Measurements from ENCODE around the gene MANSC4.
"Not testable (repeated sequence)": the region's sequence is repeated elsewhere in the genome, so short reads cannot be mapped to it uniquely, and the experiment has no call there.

Gene MANSC4

DNA sequence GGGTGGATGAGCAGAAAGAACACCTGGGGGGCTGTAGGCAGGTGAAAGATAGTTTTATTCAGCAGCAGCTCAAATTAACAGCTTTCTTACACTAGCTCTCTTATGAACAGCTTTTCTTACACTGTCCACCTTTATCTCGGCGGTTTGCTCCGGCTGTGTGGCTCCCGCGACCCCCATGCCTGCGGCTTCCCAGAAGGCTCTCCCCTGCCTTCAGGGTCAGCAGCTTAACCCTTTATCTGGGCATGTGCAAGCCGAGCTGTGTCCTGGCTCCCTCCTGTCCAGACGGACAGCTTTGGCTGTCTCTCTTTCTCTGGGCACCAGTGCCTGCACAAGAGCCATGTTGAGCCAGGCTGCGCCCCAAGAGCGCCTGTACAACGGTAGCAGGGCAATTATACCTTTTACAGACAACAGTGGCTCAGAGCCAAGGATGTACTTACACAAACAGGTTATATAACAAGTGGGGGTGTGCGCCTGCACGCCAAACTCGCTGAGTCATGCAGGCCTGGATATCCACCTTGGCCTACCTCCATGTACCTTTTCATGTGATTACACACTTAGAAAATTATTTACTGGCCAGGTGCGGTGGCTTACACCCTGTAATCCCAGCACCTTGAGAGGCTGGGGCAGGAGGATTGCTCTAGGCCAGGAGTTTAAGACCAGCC, 28.5 kb downstream of the MANSC4 start:
- DNase-seq (ENCODE audit: low read depth, low spot score): no peak

DNA sequence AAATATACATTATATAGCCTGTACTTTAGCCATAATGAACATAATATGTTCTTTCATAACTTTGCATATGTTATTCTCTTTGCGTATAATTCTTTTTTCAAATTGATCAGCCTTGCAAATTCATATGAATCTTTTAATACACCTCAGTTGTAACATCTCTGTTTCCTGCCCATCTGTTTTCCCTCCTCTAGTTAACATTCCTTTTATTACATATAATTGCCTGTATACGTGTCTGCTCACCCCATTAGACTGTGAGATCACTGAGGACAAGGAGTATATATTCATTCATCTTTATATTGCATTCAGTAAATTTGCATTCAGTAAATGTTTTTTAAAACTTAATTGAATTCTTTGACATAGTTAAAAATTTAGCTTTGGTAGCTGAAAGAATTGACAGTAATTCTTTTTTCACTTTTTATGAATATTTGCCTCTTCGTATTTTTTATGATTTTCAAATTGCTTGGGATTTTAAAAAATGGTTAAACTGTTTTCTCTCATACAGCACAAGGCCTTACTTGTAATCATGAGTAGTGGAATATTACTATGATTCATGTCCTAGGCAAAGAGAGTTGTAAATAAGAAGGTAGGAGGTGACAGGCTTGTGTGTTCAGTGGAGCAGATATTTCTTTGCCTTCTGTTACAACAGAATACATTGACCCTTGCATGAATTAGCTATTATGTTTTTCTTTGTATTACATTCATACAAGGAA, 32.8 kb downstream of the MANSC4 start:
- no peak for DNase-seq (ENCODE audit: low read depth, low spot score)

DNA sequence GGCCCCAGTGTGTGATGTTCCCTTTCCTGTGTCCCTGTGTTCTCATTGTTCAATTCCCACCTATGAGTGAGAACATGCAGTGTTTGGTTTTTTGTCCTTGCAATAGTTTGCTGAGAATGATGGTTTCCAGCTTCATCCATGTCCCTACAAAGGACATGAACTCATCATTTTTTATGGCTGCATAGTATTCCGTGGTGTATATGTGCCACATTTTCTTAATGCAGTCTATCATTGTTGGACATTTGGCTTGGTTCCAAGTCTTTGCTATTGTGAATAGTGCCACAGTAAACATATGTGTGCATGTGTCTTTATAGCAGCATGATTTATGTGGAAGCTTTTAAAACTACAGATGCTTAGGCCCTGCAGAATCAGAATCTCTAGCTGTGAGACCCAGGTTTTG, 34.3 kb downstream of the MANSC4 start:
- not testable (repeated sequence) for DNase-seq (ENCODE audit: low read depth, low spot score)

DNA sequence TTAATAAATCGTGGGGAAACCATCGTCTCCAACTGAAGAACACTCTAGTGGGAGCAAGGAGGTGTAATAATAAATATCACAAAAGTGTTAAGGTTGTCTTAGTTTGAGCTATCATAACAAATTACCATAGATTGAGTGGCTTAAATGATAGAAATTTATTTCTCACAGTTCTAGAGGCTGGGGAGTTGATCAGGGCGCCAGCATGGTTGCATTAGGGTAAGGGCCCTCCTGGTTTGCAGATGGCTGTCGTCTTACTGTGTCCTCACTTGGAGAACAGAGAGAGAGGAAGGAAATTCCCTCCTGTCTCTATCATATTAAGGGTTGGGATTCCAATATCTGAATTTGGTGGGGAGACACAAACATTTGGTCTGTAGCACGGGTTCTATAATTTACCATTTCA, 36.4 kb downstream of the MANSC4 start:
- no peak for DNase-seq (ENCODE audit: low read depth, low spot score)

DNA sequence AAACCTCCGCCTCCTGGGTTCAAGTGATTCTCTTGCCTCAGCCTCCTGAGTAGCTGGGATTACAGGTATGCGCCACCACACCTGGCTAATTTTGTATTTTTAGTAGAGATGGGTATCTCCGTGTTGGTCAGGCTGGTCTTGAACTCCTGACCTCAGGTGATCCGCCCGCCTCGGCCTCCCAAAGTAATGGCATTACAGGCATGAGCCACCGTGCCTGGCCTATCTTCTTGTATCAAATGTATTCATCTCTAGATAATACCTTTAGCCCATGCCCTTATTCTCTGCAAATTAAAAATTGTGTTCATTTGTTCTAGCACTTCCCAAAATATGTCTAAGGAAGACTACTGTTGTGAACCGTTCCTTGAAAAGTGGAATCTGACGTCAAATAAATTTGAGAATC, 45.7 kb downstream of the MANSC4 start:
- not testable (repeated sequence) for DNase-seq (ENCODE audit: low read depth, low spot score)

DNA sequence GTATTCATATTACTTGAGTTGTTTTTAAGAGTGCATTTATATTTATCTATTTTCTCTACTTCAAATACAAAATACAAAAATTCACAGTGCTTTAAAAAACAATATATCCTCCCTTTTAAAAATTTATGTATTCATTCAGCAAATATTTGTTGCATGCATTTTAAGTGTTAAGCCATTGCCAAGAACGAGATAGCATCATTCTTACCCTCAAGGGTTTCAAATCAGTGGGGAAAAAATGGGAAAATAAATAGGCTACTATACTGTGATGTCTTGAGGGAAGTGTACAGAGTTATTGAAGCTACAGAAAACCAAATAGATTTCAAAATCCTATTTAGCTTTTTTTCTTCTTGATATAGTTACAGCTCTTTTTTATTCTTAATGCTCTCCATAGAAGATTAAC, 46.2 kb downstream of the MANSC4 start:
- no peak for DNase-seq (ENCODE audit: low read depth, low spot score)

DNA sequence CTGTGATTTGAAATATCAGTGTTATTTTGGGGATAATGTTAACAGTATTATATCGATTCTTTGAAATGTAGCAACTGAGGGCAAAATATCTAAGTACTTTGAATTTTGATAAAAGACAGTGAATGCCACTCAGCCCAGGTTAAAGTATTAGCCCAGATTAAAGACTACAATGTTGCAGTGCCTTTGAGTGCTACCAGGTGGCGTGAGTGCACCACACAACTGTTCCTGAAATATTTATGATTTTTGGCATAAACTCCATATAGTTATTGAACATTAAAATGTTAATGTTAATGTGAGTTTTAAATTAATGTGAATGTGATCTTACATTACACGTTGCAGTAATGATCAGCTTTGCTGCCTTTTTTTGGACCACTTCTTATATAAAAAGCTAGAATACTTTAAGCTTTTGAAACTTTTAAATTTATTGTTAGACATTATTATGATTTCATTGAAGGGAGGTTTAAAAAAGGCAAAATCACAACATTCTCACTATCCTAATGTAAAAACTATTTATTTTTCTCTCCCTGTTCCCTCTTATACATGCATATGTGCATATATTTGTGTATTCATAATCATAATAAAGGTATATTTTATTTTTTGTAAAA, 46.9 kb downstream of the MANSC4 start:
- no peak for DNase-seq (ENCODE audit: low read depth, low spot score)

DNA sequence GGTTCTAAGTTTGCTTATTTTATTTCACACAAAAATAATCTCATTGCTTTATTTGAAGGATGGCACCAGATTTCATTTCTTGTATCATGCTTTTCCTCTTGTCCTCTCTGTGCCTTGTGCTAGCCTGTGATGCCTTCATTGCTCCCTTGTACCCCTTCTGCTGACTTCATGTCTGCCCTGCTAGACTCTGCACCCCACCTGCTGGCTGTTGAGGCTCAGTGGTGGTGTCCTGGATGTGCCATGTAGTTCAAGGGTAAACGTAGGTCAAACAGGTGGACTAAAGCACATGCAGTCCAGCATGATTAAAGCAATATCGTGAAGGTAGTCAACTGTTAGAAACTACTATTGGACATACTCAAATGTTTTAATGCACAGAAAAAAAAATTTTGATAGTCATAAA, 47.8 kb downstream of the MANSC4 start:
- DNase-seq (ENCODE audit: low read depth, low spot score): no peak

DNA sequence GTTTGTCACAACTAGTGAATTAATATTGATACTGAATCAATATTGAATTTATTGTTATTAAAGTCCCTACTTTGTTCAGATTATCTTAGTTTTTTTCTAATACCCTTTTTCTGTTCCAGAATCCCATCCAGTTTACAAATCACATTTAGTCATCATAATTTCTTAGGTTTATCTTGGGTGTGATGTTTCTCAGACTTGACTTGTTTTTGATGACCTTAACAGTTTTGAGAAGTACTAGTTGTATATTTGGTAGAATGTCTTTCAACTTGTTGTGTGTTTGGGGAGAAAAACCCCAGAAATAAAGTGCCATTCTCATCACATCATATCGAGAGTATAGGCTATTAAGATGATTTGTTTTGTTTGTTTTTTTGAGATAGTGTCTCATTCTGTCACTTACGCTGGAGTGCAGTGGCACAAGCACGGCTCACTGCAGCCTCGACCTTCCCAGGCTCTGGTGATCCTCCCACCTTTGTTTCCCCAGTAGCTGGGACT, 49.9 kb downstream of the MANSC4 start:
- DNase-seq (ENCODE audit: low read depth, low spot score): no peak

DNA sequence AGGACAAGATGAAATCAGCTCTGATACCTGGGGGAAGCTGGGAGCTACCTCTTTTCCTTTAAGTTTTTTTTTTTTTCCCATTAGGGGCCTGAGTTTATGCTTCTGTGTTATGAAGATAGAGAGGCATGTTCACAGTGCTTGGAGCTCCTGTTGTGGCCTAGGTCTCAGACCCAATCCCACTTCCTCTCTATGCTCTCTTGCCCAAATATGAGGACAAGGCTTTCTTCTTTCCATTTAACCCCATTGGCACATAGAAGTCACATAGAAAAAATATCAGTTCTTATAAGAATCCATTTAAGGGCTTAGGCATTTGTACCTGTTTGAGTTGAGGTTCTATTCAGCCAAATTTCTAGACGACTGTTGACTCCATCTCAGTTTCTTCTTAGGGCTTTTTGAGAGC, 56.8 kb downstream of the MANSC4 start:
- DNase-seq (ENCODE audit: low read depth, low spot score): no peak

All from activated CD4-positive, CD25-positive, alpha-beta regulatory T cell treated with anti-CD3 and anti-CD28 coated beads, Interleukin-2, amount 50 U/mL, for 16 hours (primary cell).